HG02623 (cell line): Measurements from ENCODE around the gene ZNF107.

Experiments
- ATAC-seq: cut with Tn5 transposase; IDR thresholded peaks from one replicate; pipeline ENCODE4 v1.9.1; 2021; ENCODE audit warnings: moderate library complexity; ENCODE audit not compliant: unreplicated experiment

ZNF107 gene

DNA sequence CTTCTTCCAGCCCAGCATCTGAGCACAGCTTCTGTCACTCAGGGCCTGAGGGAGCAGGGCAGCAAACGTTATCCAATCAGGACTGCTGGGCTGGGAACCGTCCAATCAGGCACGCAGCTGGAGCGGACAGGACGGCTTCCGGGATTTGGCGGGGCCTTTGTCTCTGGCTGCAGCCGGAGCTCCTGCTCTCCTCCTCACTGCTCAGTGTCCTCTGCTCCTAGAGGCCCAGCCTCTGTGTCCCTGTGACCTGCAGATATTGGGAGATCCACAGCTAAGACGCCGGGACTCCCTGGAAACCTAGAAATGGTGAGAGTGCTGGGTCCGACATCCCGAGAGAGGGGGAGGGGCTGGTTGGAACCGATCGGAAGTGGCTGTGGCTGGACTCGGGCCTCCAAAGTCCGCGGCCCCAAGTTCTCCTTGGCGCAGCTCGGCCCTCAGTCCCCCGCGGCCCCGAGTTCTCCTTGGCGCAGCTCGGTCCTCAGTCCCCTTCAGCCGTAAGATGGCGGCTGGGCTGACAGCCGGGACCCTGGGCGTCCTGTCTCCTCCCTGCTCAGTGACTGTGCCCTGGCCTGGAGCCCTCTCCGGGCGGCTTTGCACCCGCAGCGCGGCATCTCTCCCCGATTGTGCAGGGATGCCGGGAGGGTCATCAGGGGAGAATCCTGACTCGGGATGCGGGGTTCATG is at the start of gene ZNF107:
ZNF107 (plus strand) TSS at position 154 of the 683 bp plus-strand sequence; CDS start at position 304, 150 bp downstream.
- peak; percentile 98 for ATAC-seq

DNA sequence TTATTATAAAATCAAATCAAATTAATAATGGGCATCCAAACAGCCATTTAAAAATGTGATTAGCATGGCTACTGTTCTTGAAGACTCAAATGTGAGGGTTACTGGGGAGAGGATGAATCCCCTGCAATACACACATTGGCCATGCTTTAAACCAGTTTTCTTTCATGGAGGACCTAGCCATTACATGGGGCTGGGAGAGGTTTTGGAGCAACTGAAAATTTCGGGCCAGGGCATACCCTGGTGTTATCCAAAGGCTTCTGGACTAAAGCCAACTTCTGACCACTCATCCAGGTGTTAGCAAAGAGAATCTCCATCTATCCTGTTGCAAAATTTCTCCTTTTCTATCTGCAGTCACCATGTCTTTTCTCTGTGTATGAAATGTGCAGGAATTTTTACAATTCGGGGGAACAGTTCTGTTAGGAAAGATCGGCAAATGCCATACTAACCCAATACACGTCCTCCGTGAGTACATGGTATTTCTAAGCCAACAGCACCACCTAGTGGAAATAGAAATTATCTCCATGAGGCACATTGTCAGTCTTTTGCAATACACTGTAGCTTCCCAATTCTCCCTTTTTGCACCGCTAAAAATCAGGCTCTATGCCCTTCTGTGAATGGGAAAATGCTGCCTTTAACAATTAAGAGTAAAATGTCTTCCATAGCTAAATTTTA is 47.0 kb upstream of the ZNF107 start:
- no peak for ATAC-seq

DNA sequence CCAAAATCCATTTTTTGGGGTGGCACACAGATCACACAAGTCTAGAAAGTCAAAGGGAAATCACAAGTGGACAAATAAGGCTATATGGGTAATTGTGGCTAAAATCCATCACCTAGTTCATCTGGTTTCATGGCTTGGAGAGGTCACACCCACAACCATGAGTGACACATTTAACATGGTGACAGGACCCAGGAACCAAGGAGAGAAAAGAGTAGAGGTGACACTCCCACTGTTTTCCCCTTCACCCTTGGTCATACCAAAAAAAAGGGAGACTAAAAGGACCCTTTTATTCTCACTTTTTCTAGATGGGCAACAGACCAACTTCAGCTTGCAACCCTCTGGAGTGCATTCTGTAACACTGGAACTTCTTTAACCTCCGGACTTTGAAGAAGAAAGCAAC is 46.2 kb upstream of the ZNF107 start:
- no peak for ATAC-seq

DNA sequence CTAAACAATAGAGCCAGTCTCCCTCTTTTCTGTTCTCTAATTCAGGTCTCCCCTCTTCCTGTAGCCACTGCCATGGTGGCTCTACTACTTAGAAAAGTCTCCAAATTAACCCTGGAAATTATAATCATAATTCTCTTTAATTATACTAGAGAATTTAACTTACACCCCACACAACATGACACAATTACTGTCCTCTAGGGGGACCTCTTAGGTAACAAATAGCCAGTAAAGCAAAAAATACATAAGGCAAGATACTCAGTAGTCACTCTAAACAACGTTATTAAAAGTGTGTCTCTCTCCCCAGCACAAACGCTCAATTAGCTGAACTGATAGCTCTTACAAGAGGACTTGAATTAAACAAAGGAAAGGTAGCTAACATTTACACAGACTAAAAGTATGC is 44.3 kb upstream of the ZNF107 start:
- no peak for ATAC-seq

DNA sequence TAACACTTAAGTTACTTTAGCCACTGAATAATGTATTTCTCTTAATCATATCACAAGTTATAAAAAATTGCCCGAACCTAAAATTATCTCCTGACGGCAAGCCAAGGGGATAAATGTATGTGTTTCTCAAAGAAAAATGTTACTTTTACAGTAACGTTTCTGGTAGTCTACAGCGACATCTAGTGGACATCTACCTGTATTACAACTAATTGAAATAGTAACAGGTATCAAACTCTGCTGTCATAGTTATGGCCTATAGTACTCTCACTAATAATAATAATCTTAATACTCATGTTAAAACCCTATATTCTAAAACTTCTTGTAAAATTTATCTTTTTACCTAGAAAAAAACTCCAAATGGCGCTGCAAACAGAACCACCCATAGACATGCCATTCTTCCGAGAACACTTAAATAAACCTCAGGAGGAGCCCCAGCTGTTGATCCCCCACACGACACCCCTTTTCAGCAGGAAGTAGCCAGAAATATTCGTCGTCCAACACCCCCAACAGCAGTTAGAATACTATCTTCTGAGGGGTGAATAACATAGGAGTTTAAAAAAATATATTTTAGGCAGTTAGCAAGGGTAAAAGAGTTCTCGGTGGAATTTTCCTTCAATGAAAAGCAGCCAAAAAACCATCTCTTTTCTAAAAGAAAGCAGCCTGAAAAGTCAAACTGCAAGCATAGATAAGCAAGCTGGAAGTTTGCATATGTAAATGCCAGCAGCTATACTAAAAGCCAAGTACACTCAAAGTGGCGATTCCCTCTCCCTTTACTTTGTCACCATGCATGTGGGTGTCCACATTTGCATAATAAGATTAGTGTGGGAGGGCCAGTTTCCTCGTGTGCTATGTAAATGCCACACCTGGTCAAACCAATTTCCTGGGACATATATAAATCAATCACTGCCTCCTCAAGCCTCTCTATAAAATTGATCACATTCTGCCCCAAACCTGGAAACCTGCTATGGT is 40.5 kb upstream of the ZNF107 start:
- no peak for ATAC-seq

DNA sequence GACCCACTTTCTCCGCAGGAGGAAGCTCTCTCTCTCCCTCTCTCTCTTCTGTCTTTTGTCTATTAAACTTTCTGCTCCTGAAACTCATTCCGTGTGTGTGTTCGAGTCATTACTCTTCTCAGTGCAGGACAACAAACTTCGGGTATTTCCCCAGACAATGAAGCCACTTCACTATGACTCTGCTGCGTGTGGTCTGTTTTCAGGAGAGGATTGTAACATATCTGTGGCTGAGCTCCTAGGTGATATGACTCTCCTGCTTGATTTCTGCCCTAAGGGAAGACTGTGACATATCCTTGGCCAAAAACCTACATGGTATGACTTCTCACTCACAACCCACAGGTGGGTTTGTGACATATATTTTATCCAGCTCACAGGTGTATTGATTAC is 39.9 kb upstream of the ZNF107 start:
- no peak for ATAC-seq

DNA sequence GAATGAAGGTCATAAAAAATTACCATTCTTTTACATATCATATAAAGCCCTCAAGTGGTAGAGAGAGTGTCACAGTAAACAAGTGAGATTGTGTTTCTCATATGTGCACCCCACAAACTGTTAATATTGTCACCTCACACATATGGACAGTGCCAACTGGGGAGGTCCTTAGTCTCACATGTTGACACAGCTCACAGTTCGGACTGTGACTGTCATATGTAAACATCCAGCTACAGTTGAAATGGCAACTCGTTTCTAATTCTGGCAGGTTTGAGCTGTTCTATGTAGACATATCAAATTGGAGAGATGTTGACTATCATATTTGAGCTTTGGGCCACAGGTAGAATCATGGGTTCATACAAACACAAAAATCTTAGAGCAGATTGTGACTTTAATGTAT is 39.4 kb upstream of the ZNF107 start:
- no peak for ATAC-seq

DNA sequence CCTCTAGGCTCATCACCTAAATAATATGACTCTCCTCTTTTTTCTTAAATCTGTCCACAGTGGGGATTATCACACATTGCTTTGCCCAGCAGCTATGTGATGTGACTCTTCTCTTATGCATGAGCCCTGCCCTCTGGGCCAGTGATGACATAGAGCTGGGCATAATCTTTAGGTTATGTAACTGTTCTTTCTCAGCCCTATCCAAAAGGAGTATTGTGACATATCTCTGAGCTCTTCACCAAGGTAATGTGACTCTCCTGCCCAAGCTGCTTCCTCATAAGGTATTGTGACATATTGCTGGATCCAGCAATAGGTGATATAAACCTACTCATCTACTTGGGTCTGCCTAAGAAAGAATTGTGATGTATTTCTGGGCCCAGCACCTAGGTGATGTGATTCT is 37.7 kb upstream of the ZNF107 start:
- ATAC-seq: no peak

DNA sequence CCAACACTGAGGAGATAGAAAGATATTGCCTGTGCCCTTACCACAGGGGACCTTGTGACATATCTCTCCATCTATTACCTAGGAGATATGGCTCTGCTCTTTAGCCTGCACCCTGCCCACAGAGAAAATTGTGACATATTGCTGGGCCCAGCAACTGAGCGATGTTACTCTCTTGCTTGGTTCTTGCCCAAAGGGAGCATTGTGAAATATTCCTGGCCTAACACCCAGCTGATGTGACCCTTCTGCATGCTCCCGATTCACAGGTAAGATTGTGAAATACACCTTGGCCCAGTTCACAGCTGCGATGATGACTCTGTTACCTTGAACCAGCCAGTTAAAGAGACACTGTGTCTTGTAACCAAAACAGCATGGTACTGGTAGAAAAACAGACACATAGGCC is 37.2 kb upstream of the ZNF107 start:
- no peak for ATAC-seq

DNA sequence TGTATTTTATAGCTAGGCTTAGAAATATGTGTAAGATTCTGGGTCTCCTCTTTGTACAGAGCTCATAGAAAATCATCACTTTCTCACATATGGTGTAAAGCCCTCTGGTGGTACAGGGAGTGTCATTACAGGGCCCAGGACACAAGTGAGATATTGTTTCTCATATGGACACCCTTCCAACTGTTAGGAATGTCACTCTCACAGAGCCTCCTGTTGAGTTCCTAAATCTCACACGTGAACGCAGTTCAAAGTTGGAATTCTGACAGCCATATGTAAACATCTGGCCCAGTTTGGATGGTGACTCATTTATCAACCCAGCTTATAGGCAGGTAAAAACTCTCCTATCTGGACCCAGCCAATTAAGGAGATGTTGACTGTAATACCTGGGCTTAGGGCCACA is 35.4 kb upstream of the ZNF107 start:
- ATAC-seq: no peak

DNA sequence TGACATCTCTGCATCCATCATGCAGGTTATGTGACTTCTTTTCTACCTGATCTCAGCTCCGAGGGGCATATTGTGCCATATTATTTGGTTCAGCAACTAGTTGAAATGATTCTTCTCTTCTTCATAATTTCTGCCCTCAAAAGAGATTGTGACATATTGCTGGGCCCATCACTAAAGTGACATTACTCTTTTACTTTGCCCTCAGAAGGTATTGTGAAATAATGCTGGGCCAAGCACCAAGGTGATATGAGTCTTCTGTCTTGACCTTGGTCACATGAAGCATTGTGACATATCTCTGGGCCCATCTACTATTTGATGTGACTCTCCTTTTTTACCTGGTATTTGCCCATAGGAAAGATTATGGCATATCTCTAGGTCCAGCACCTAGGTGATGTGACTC is 33.9 kb upstream of the ZNF107 start:
- ATAC-seq: no peak

DNA sequence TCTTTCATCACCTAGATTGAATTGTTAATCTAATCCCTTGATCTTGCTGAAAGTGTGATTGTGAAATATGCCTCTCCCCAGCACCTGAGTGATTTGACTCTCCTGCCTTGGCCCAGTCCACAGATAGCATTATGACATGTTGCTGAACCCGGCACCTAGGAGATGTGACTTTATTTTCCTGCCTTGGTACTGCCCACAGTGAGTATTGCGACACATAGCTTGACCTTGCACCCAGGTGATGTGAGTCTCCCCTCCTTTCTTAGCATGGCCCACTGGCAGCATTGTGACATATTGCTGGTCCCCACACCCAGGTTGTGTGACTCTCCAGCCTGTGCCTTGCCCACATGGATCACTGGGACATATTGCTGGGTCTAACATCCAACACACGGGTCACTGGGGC is 32.5 kb upstream of the ZNF107 start:
- ATAC-seq: no peak

DNA sequence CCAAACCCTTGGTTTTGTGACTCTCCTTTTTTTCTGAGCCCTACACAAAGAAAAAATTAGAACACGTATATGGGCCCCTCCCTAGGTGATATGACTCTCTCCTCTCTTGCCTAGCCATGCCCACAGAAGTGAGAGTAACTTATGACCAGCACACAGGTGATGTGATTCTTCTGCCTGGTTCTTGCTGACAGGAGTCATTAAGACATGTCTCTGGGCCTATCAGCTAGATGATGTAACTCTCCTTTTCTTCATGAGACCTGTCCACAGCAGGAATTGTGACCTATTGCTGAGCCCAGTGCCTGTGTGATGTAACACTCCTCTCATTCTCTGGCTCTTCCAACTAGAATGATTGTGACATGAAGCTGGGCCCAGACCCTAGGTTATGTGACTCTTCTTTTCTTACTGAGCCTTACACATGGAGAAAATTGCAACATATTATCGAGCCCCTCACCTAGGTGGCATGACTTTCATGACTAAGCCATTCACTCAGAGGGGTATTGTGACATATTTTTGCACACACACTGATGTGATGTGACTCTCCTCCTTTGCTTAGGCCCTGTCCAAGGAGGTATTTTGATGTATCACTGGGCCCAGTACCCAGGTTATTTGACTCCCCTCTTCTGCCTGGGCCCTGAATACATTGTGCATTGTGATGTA is 31.4 kb upstream of the ZNF107 start:
- ATAC-seq: no peak

DNA sequence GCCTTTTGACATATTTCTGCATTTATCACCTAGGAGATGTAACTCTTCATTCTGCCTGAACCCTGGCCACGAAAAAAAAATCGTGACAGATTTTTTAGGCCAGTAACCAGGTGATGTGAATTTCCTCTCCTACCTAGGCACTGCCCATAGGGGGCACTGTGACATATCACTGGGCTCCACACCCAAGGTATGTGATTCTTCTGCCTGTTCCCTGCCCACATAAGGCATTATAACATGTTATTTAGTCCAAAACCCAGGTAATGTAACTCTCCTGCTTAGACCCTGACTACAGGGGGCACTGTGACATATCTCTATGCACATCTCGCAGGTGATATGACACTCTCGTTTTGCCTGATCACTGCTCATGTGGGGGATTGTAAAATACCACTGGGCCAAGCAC is 29.5 kb upstream of the ZNF107 start:
- no peak for ATAC-seq

DNA sequence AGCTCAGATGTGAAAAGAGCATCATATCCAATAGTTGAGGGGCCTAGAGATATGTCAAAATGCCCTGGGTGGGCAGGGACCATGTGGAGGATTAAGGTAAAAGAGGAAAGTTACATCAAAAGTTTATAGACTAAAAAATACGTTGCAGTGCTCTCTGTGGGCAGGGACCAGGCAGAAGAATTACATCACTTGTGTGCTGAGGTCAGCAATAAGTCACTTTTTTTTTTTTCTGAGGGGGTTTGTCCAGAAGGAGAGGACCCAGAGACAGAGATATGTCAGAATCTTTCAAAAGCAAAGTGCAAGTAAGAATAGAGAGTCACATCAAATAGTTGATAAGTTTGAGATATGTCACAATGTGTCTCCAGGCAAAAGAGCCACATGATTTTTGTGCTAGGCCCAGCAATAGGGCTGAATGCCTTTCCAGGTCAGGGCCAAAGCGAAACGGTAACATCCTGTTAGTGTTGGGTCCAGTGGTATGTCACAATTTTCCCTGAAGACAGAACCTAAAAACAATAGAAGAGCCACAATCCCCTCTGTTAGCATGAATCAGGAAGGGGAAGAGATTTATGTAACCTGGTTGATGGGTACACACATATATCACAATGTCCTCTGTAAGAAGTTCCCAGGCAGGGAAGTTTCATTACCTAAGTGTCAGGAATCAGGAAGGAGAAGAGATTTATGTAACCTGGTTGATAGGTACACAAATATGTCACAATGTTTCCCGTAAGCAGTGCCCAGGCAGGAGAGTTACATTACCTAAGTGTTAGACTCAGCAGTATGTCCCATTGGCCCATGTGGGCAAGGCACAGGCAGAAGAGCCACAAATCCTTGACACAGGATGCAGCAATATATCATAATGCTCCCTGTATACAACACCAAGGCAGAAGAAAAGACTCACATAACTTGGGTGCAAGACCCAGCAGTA is 28.1 kb upstream of the ZNF107 start:
- no peak for ATAC-seq

DNA sequence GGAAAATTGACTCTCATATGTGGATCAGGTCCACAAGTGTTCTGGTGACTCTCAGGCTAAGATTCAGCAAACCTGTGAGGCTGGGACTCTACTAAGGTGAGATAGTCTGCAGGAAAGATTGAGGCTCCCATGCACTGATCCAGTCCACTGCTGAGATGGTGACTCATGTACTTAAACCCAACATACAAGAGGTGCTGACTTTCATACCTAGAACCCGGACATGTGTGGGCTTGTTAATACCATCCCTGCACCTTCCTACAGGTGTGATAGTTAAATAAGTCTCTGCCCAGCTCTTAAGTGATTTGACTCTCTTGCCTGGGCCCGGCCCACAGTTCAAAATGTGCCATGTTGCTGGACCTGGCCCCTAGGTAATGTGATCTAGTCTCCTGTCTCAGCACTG is 27.1 kb upstream of the ZNF107 start:
- ATAC-seq: no peak

DNA sequence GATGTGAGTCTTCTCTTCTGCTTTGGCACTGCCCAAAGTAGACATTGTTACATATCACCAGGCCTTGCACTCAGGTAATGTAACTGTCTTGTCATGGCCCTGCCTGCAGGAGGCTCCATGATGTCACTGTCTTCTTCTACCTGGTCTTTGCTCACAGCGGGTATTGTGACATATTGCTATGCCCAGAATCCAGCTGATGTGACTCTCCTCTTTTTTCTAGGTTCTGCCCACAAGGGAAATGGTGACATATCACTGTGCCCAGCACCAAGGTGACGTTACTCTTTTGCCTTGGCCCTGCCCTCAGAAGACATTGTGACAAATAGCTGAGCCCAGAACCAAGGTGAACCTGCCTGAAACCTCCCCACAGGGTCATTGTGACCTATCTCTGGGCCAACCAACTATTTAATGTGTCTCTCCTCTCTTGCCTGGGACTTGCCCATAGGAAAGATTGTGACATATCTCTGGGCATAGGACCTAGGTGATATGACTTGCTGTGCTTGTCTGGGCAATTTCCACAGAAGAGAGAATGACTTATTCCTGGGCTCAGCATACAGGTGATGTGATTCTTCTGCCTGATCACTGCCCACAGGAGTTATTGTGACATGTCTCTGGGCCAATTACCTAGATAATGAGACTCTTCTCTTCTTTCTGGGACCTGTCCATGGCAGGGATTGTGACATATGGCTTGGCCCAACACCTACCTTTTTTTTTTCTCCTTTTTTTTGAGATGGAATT is 26.5 kb upstream of the ZNF107 start:
- ATAC-seq: no peak

DNA sequence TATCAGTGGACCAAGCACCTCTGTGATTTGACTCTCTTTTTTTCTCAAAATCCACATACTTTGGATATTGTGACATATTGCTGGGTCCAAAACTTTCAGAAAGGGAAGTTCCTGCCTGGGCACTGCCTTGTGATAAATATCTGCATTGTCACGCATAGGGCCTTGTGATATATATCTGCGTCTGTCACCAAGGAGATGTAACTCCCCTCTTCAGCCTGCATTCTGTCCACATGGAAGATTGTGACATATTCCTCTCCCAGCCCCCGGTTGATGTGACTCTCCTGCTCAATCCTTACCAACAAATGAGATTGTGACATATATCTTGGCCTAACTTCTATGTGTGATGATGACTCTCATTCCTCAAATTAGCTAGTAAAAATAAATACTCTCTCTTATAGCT is 25.4 kb upstream of the ZNF107 start:
- no peak for ATAC-seq

DNA sequence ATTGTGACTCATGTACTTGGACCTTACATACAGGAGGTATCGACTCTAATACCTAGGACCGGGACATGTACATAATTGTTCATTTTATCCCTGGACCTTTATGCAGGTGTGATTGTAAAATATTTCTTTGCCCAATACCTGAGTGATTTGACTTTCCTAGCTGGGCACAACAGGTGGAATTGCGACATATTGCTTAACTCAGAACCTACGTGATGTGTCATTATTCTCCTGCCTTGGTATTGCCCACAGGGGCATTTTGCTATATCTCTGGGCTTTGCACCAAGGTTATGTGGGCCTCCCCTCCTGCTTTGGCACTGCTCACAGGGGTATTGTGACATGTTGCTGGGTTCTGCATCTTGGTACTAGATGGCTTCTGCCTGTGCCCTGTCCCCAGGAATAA is 23.9 kb upstream of the ZNF107 start:
- no peak for ATAC-seq
